Measurements from ENCODE around the gene MLLT3.

The MLLT3 gene

GRCh38 chr9:20373263-20373662, 249.0 kb downstream of the MLLT3 start:
- no peak for TF ChIP-seq CTCF (IDR thresholded peaks at IDR 0.05; ENCODE audit: extremely low read depth, missing control alignments)
- no peak for DNase-seq (ENCODE audit: low spot score)

- no peak for DNase-seq (ENCODE audit: low spot score)
- no peak for TF ChIP-seq CTCF (IDR thresholded peaks at IDR 0.05; ENCODE audit: extremely low read depth, missing control alignments)
These were observed 252.9 kb downstream of the MLLT3 start for GRCh38 chr9:20369391-20369790.

GRCh38 chr9:20367855-20368254, 254.4 kb downstream of the MLLT3 start:
- DNase-seq (ENCODE audit: low spot score), result no peak
- TF ChIP-seq CTCF (IDR thresholded peaks at IDR 0.05; ENCODE audit: extremely low read depth, missing control alignments), result no peak

- DNase-seq (ENCODE audit: low spot score), result no peak
- TF ChIP-seq CTCF (IDR thresholded peaks at IDR 0.05; ENCODE audit: extremely low read depth, missing control alignments), result no peak
These were observed 257.3 kb downstream of the MLLT3 start for GRCh38 chr9:20364959-20365358.

GRCh38 chr9:20363233-20363632, 259.1 kb downstream of the MLLT3 start:
- TF ChIP-seq CTCF (IDR thresholded peaks at IDR 0.05; ENCODE audit: extremely low read depth, missing control alignments), result no peak
- DNase-seq (ENCODE audit: low spot score), result no peak

- DNase-seq (ENCODE audit: low spot score), result no peak
- TF ChIP-seq CTCF (IDR thresholded peaks at IDR 0.05; ENCODE audit: extremely low read depth, missing control alignments), result no peak
These were observed 260.4 kb downstream of the MLLT3 start for GRCh38 chr9:20361656-20362570.

- DNase-seq (ENCODE audit: low spot score), result no peak
- no peak for TF ChIP-seq CTCF (IDR thresholded peaks at IDR 0.05; ENCODE audit: extremely low read depth, missing control alignments)
These were observed 261.1 kb downstream of the MLLT3 start for GRCh38 chr9:20361229-20361628.

Measured in GM20000 (cell line).